Suprapubic skin (tissue), 3 donors: ENCODE results near the gene LLPH.

ENCODE experiments used
- CTCF ChIP-seq, 2 donors: fragments of 200-600 bp in 1 of 2; fragments of 450-650 bp in 1 of 2; sonication (generic) in 1 of 2; IDR thresholded peaks; one replicate each; pipeline ENCODE4 v1.5.1; 2016 to 2019; ENCODE audit warnings: antibody characterized with exemption in 2 of 2, mild to moderate bottlenecking in 1 of 2, moderate library complexity in 1 of 2
- EP300 ChIP-seq: sonication (generic); formaldehyde crosslinking; IDR thresholded peaks from one replicate; pipeline ENCODE4 v1.6.1; 2017; ENCODE audit warnings: antibody characterized with exemption
- POLR2A ChIP-seq, 2 donors: fragments of 450-650 bp; IDR thresholded peaks; one replicate each; pipeline ENCODE4 v1.6.1; 2017; ENCODE audit warnings: antibody characterized with exemption in 2 of 2, mild to moderate bottlenecking in 2 of 2, moderate library complexity in 2 of 2

- no peak for TF ChIP-seq EP300
- TF ChIP-seq CTCF (IDR thresholded peaks at IDR 0.05), result no peak
- no peak for TF ChIP-seq POLR2A (IDR thresholded peaks at IDR 0.05)
These were observed 63.5 kb downstream of the LLPH start for GRCh38 chr12:66066929-66067523.
